Activated effector memory CD4-positive, alpha-beta T cell treated with Interleukin-2 at 50 U/mL for 16 hours (primary cell): ENCODE measurements around the gene PPFIA4.
"Not testable (repeated sequence)": the region's sequence is repeated elsewhere in the genome, so short reads cannot be mapped to it uniquely, and the experiment has no call there.

Experiments
- DNase-seq: peaks from one replicate; pipeline ENCODE4 v3.0.0-alpha.2; 2020

Gene PPFIA4

DNA sequence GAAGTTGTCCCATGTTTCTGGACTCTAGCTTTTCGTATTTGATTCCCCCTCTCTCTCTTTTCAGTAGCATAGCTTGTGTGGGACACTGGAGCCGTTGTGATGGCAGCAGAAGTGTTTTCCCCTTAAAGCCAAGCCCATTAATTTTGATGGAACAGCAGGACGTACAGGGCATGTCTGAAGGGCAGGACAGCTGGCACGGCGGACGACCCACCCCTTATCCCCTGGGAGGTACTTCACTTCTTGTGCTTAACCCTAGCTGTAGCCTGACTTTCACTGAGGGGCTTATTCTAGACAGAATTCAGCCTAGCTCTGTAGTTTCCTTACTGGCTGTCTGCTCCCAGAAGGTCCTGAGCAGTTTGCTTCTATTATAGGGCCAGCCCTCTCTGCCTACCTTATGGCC lies 8.6 kb upstream of the PPFIA4 start:
- no peak for DNase-seq

GRCh38 chr1:203022855-203023254 lies 3.4 kb upstream of the PPFIA4 start:
- not testable (repeated sequence) for DNase-seq

DNA sequence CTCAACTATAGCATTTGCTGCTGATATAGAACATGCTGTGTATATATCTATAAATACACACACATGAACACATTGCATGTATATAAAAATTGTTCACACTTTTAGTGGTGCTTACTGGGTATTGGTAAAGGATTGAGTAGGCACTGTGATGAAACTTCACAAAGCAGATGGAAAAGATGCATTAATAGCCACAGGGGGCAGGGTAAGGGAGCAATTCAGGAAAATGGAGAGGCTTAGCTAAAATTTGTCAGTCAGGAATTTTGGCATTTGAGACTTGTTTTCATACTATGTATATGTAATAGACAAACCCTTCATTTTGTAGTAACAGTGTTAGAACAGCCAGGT lies 633 bp upstream of the PPFIA4 start:
- DNase-seq = no peak

DNA sequence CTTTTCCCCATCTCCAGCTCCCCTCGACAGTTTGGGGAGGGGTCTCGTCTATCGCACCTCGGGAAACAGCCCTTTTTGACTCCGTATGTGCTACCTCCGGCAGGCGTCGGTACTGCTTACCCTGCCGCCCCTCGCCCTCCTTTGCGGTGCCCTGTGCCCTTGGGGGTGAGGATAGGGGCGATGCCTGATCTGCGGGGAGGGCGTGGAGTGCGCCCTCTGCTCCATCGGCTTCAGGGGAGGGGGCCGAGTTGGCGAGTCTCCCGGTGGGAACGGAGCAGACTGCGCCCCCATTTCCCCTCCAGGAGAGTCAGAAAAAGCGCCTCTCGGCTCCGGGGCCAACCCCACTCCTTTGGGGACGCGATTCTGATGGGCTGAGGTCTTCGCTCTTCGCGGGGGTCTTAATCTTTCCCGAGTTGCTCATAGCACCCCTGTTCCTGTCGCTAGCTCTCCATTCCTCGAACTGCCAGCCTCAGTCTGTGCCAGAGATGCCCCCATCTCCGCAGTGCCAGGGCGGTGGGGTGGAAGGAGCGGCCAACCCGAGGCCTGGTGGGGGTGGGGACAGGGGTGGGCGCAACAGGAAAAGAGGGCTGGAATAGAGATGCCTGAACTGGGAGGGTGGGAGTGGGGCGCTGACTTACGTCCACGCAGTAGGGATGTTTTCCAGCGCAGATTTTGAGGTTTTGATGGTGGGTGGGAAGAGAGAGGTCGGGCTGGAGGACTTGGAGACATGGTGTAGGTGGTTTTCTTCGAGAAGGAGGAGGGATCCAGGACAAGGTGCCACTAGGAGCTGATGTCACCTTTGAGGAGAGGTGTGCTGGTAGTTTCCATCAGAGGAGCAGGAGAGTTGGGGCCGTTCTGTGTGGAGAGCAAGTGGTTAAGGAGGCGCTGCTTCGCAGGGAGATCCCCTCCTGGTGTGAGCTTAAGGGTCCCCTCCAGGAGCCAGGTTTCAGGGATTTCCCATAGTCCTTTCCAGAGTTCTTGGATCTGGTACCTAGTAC lies 674 bp downstream of the PPFIA4 start:
- no peak for DNase-seq

- DNase-seq = no peak
Measured at GRCh38 chr1:203028067-203028783, 1.9 kb downstream of the PPFIA4 start.

- no peak for DNase-seq
Measured at GRCh38 chr1:203028784-203029553, 2.7 kb downstream of the PPFIA4 start.

- no peak for DNase-seq
Measured at GRCh38 chr1:203031467-203031866, 5.2 kb downstream of the PPFIA4 start.

DNA sequence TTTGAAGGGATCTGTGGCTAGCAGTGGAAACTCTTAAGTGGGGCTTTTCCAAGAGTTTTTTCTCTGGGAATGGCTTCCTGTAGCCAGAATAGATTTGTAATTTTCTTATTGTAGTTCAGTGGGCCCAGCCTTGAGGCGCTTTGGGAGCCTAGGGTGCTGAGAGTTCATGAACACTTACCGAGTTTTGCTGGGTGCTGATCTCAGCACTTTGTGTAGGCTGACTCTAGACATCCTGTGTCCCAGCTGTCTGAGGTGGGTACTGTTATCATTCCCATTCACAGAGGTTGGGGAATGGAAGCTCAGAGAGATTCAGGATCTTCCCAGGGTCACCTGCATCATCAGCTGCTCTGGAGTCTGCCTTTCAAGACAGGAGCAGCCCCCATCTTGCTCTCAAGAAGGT lies 7.0 kb downstream of the PPFIA4 start:
- no peak for DNase-seq

DNA sequence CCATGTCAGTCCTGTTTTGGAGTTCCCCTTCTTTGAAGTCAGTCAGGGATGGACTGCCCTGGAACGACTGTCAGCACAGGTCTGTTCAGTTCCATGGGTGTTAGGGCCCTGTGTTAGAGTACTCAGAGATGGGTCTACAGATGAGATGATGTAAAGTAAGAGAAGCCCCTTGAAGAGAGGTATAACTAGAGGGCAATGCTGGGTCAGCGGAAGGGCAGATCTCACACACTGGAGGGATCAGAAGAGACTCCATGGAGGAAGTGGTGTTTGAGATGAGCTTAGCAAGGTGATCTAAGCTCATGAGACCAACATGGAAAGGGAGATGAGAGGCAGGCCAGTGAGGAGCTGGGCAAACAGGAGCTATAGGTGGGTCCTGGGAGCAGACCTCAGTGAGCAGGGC lies 7.6 kb downstream of the PPFIA4 start:
- no peak for DNase-seq

DNA sequence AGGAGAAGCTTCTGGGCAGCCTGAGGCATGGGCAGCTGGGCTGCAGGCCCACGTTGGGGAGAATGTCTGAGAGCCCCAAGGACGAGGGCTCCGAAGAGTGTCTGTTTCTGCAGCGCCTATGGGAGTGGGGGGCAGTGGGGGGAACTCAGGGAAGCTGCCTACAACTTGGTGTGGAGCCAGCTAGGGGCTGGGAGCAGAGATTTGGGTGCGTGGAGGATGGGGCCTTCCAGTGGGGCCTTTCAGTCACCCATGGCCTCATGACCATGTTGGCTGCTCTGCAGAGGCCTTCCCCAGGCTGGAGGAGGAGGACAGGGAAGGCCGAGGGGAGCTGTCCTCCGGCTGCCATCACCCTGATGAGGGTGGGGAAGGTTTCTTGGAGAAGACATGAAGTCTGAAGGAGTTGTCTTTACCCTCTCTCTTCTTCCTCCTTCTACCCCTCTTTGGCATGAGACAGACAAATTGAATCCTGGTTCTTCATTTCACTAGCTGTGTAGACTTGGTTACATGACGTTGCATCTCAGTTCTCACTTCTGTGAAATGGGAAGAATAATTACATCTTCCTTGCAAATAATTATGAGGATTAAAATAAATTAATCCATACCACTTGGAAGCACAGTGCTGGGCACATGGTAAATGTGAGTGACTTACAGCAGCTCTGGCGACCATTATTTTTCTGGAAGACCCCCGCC lies 8.3 kb downstream of the PPFIA4 start:
- DNase-seq = no peak

GRCh38 chr1:203035111-203036000 lies 9.1 kb downstream of the PPFIA4 start:
- DNase-seq = no peak

DNA sequence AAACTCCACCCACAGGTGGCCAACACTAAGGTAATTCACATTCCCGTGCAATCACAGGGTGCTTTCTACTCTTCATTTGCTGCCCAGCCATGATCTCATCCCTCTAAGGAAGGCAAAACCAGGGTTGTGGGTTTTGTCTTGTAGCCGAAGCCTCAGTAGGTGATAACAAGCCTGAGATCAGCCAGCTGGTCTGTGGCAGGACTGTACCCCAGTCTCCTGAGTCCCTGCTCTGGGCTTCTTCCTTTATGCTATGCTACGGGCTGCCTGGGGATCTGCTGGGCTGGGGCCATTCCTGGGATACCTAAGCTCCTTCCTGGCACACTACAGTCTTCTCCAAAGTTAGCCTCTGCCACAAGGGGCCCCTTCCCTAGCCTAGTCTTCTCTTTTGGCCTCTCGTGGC lies 9.8 kb downstream of the PPFIA4 start:
- DNase-seq = no peak

GRCh38 chr1:203036537-203036936 lies 10.2 kb downstream of the PPFIA4 start:
- no peak for DNase-seq

GRCh38 chr1:203037509-203038190 lies 11.4 kb downstream of the PPFIA4 start:
- no peak for DNase-seq

DNA sequence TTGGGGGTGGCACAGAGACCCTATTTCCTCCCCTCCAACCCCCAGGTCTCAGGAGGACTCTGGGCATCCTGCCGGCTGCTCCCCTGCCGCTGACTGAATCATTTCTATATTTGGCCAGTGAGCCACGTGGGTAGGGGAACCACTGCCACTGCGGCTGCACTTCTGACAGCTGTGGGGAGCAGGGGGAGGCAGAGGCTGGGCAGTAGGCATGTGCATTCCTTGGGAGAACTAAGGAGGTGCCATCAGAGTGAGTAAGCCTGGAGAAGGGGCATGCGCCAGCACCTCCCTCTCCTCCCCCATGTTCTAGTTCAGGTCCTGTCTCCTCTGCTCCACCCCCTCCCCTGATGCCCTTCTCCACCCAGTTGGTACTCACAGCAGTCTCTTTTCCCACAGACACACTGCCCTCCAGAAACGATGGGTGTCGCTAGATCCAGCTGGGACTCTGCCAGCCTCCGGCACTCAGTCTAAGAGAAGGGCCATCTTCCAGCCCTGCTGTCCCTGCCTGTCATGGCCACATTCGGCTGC lies 12.0 kb downstream of the PPFIA4 start:
- DNase-seq = no peak

DNA sequence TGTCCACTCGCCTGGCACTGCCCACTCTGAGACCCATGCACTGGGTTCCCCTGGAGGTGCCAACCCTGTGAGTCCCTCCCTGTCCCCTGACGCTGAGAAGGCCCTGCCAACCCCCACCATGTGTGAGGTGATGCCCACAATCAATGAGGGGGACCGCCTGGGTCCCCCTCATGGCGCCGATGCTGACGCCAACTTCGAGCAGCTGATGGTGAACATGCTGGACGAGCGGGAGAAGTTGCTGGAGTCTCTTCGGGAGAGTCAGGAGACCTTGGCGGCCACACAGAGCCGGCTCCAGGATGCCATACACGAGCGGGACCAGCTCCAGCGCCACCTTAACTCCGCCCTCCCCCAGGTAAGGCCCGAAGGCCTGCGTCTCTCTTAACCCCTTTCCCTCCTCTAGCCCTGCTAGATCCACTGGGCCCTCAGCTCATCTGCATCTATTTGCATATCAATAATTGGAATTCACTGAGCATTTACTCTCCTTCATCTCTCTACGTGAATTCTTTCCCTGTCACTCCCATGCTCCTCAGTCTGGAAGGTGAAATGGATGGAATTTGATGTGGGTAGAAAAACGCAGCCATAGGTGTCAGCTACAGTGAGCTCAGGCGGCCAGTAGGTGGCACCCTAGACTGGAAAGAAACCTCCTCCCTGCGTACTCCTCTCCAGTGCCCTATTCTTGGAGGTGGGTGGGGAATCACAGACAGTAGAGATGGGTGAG lies 12.8 kb downstream of the PPFIA4 start:
- DNase-seq = peak; percentile 33

- no peak for DNase-seq
Measured at GRCh38 chr1:203039609-203040512, 13.6 kb downstream of the PPFIA4 start.

DNA sequence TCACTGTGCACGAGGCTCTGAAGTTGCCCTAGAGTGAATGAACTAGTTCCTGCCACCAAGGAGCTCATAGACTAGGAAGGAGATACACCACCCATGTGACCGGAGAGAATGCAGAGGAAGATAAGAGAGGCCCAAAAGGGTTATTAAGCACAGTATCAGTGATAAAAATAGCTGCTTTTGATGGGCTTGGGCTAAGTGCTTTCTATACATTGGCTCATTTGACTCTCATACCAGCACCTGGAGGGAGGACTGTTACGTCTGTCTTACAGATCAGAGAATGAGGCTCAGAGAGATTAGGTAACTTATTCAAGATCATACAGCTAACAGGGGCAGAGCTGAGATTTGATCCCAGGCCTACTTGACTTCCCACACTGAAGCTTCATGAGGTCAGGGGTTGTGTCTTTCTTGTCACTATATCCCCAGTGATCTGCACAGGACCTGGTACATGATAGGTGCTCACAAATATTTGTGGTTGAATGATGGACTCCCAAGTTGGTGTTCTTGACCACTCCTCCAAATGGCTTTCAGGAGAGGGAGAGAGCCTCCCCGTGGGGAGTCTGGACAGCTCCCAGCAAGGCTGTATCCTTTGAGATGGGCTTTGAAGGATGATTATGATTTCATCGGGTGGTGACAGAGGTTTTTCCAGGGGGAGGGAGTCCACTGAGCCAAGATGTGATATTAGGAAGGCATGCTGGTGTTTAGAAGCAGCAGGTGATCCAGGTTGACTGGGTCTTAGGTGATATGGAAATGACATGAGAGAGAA lies 14.4 kb downstream of the PPFIA4 start:
- DNase-seq = no peak
